GM13977 (cell line): Measurements from ENCODE around the gene GPX2.

ENCODE experiments used
- DNase-seq: peaks from one replicate; pipeline ENCODE4 v3.0.0; 2012; ENCODE audit warnings: low spot score
- CTCF ChIP-seq: IDR thresholded peaks from 2 replicates; pipeline ENCODE4 v1.5.1; 2012; ENCODE audit warnings: mild to moderate bottlenecking, control low read depth; ENCODE audit not compliant: insufficient read depth; ENCODE audit errors: extremely low read depth, missing control alignments
- in situ Hi-C: fragments of 300-500 bp; cut with MboI; formaldehyde crosslinking; loops from one replicate; pipeline ENCODE4 v1.12.0; 2022; ENCODE audit warnings: low sequenced_read_pairs, low pct_unique_long_range_greater_than_20kb, mixed read lengths, inconsistent platforms; ENCODE audit not compliant: unreplicated experiment

GPX2 gene

GRCh38 chr14:64979336-64980074 is 37.0 kb upstream of the GPX2 start:
- TF ChIP-seq CTCF = no peak
- in situ Hi-C loops = loop anchor here (25.0 kb wide), 1 partner anchor 433 kb away; the partner anchor contains the start of gene FUT8
- no peak for DNase-seq

- no peak for TF ChIP-seq CTCF
- in situ Hi-C loops = no loop called here
- no peak for DNase-seq
These were observed 32.0 kb upstream of the GPX2 start for GRCh38 chr14:64974563-64974962.

GRCh38 chr14:64973826-64974225 is 31.3 kb upstream of the GPX2 start:
- in situ Hi-C loops = no loop called here
- no peak for TF ChIP-seq CTCF
- no peak for DNase-seq

DNA sequence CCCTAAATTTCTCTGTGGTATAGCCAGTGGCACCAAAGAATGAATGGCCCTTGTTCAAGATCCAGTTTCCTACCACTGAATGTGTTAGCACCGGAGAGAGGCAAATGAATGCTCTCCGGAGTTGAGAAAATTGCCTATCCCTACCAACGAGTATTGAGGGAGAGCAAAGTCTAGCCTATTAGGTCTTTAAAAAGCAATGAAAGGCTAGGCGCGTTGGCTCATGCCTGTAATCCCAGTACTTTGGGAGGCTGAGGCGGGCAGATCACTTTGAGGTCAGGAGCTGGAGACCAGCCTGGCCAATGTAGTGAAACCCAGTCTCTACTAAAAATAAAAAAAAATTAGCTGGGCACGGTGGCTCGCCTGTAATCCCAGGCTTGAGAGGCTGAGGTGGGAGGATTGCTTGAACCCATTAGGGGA is 30.5 kb upstream of the GPX2 start:
- TF ChIP-seq CTCF = no peak
- in situ Hi-C loops = no loop called here
- DNase-seq = no peak

DNA sequence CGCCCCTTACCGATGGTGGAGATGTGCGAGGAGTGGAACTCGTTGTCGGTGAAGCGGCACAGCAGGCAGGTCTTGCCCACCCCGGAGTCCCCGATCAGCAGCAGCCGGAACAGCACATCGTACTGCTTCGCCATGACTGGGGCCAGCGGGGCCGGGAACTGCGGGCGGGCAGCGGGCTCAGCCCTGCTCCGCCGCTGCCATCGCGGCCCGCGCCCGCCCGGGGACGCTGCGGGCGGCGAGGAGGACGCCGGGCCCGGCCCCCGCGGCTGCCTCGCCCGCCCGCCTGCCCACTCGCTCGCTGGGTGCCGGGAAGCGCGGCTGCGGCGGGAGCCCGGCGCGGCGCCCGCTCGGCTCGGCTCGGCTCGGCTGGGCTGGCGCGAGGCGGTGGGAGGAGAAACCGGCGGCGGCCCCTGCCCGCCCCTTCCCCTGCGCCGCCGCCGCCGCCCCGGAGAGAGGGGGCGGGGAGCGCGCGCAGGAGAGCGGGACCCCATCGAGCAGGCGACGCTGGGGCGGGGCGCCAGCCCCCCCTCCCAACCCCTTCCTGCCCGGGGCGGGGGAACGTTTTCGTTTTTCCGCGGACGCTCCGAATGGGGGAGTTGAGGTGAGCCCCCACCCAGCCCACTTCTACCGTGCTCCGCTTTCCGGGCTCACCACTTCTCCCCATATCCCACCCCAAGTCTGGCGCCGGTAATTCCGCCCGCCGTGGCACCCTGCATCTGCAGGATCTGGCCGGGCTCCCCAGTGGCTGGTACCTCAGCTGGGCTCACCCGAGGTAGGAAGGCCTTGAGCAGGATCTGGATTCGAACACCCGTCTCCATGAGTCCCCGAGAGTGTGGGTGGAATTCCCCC is 29.6 kb upstream of the GPX2 start, which contains the start of gene RAB15:
TSS of gene RAB15 (minus strand) at position 394 of the 849 bp plus-strand sequence. CDS start at position 134, 260 bp downstream.
- no peak for TF ChIP-seq CTCF
- in situ Hi-C loops = no loop called here
- DNase-seq = peak; percentile 79

- no peak for DNase-seq
- TF ChIP-seq CTCF = no peak
- in situ Hi-C loops = no loop called here
These were observed 29.0 kb upstream of the GPX2 start for GRCh38 chr14:64971491-64971942.
